HL-60/S4 treated with retinoic acid at 250 ng/mL for 4 days and 3 days (cell line): ENCODE results near the gene CDH22.

ENCODE experiments used
- in situ Hi-C: fragments of 300-500 bp; cut with MboI; formaldehyde crosslinking; loops from 2 replicates; pipeline ENCODE4 v1.7.0; 2022; ENCODE audit warnings: low sequenced_read_pairs

CDH22 gene

DNA sequence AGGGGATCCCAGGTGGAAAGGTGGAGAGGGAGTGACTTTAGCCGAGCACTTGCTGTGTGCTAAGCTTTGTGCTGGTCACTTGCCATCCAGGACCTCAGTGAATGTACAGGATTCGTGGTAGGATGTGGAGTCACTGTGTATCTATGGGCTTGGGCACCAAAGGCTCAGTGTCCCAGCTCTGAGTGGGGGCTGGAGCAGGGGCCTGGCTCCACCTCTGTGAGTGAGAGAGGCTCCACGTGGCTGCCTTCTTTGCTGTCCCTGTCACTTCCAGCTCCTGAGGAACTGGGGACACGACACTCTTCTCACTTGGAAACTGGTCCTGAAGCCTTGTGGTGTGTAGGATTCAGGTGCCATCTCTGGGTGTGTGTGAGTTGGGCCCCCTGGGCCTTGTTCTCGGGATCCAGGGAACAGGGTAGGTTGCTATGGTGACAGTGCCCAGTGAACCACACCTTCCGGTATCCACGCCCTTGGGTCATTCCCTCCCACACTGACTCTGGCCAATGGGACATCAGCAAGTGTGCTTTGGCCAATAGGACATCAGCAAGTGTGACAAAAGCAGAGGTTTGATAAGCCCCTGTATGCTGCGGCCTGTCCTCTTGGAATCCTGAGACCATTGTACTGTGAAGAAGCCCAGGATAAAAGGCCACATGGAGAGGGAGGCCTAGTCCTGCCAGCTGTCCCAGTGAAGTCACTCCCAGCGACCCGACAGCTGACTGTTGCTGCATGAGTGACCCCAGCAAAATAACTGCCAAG is 87.7 kb downstream of the CDH22 start:
- in situ Hi-C loops = no loop called here

DNA sequence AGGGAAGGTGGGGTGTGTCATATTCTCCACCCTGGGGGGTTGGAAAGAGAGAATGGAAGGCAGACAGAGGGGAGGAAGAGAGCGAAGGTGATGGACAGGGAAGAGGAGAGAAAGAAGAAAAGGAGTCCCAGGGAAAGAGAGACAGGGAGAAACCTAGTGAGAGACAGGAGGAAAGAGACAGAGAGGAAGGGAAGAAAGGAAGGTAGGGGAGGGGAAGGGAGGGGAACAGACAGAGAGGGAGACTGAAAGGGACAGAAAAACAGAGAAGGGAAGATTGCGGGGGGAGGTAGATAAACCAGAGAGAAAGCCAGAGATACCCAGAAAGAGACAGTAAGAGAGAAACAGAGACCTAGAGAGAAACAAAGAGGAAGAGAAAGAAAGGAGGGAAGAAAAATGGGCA is 88.4 kb downstream of the CDH22 start:
- in situ Hi-C loops = no loop called here

DNA sequence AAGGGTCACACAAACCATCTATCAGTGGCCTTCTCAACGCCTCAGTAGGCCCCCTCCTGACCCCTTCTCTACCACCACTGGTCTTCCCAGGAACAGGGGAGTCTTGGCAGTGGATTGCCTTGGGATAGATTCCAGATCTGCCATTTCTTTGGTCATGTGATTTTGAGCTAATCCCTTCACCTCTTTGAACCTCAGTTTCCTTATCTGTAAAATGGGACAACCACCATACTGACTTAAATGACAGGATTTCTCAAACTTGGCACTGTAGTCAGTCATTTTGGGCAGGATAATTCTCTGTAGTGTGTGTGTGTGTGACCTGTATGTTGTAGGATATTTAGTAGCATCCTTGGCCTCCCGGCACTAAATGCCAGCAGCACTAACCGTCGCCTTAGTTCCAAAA is 89.1 kb downstream of the CDH22 start:
- in situ Hi-C loops = no loop called here

DNA sequence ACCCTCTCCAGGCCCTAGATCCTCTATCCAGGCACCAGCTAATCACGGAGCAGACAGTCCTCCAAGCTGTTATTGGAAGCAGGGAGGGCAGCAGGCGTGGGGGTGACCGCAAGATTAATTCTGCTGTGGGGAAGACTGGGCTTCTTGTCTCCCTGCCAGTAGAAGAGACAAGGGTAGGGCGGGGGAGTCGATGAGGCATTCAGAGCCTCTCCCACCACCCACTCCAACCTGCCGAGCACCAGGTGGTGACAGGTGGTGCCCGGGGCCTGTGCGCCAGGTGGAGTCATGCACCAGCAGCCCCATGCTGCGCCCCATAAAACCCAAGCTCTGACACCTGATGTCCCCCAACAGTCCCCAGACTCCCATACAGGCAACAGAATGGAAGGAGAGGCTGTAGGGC is 89.6 kb downstream of the CDH22 start:
- in situ Hi-C loops = no loop called here

DNA sequence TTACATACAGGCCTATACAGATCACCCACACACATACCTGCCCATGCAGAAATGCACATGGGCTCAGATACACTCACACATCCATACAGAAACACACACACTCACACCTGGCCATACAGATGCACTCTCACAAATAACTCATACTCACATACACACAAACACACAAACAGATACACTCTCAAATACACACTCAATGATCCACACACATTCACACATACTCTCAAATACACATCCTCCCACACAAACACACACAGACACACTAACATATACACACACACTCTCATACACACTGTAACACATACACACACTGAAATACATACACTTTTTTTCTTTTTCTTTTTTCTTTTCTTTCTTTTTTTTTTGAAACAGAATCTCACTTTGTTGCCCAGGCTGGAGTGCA is 90.7 kb downstream of the CDH22 start:
- in situ Hi-C loops = no loop called here

DNA sequence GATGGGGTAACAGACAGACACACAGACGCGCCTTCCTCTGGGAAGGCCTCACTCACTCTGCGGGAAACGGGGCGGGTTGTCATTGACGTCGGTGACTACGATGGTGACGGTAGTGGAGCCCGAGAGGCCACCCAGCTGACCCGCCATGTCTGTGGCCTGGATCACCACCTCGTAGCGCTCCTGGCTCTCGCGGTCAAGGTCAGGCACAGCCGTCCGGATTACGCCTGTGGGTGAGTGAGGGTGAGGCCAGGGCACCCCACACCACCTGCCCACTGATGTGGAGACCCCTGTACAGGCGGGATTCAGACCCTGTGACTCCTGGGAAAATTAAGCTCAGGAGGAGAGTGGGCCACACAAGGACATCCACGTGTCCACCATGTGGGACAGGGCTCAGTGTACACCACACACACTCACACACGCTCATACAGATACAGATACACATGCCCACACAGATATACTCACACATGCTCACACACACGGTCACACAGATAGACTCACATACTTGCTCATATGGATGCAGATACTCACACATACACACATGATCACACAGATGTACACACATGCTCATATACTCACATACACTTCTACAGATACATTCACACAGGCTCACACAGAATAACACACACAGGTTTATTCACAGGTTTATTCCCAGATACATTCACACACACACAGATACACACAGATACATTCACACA is 91.4 kb downstream of the CDH22 start:
- in situ Hi-C loops = no loop called here

DNA sequence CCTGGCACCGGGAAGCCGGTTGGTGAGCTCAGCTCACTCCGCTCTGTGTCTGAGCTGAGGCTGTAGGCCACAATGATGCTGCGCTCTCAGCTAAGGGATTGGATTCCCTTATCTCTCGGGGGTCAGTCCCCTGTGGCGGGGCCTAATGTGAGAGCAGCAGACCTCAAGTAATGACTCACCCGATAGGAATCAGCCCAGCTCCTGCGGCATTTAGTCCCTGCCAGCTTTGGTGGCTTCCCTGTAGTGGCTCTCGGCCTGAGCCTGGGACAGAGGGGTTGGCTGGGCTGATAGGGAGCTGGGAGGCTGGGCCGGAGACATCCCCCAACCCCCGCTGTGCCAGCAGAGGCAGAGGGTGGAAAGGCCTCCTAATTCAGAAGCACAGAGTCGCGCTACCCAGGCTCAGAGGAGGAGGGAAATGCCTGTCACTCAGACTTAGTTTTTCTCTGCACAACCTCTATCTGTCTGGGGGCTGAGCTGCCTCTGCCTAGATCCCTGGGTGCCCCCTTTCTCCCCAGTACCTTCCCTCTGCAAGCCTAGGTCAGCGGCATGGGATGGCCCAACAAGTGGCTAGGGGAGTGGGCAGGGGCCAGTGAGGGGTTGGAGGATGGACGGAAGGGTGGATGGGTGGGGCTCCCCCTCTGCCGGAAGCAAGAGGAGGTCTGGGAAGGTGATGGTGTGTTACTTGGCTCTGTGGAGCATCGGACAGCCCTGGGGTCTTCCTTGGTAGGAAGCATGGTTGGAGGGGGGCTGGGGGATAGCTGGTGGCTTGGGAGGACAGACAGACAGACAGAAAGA is 92.2 kb downstream of the CDH22 start:
- in situ Hi-C loops = no loop called here

DNA sequence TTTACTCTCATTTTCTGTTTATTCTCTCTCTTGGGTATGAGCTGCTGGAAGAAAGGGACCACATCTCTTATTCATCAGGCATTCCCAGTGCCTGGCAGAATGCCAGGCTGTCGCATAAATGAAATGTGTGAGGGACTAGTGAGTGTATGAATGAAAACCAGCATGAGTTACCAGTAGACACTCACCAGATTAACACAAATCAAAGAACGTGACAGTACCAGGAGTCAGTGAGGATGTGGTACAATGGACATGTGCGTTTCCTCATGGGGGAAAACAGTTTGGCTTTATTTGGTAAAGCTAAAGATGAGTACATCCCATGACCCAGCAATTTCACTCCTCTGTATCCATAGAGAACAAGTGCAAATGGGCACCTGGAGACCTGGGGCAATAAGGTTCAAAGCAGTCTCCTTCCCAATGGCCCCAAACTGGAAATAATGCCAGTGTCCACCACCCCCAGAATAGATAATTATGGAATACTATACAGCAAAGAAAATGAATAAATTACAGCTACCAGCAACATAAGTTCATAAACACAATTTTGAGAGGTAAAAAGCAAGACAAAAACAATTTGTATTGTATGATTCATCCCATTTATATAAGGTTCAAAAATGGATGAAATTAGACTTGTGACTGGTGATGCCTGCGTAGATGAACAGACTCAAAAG is 93.3 kb downstream of the CDH22 start:
- in situ Hi-C loops = no loop called here

DNA sequence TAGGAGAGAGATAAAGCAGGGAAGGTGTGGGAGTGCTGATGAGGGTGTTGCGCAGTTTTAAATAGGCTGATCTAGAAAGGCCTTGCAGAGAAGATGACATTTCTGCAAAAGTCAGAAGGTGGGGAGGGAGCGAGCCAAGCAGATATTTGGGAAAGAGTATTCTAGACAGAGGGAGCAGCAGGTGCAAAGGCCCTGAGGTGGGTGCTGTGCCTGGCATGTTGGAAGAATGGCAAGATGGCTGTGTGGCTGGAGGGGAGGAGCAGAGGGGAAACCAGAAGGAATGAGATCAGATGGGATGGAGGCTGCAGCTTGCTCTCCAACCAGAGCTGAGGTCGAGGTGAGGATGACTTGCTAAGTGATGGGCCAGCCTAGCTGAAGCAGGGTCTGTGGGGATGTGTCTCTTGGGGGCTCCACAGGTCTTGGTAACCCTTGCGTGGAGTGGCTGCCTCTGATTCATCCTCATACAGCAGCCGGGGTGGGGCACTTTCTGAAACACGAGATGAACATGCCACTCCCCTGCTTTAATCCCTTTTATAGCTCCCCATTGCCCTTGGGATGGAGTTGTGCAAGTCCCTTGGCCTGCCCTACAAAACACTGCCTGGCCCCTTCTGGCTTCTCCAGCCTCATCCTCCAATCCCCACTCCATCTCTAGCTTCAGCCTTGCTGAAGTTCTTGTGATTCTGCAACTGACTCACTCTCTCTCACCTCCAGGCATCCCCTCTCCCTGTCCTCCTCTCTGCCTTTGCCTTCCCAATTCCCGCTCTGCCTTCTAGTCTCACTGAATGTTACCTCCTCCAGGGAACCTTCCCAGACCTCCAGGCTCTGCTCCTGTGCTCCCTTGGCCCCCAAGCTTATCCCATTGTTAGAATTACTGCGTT is 94.1 kb downstream of the CDH22 start:
- in situ Hi-C loops = no loop called here

DNA sequence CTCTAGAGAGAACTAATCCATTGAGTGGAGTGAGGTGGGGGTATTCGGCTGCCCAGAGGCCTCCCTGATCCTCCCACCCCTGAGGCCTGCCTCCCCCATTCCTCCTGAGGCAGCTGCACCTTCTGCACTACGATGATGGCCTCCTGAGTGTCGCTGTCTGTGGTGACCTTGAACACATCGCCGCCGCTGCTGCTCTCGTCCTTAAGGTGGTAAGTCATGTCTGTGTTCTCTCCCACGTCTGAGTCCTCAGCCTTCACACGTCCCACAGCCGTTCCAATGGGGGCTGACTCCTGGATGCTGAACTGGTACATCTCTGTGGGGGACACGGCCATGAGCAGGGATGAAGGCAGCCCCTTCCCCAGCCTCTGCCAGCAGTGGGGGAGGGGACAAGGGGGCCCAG is 95.4 kb downstream of the CDH22 start:
- in situ Hi-C loops = no loop called here

DNA sequence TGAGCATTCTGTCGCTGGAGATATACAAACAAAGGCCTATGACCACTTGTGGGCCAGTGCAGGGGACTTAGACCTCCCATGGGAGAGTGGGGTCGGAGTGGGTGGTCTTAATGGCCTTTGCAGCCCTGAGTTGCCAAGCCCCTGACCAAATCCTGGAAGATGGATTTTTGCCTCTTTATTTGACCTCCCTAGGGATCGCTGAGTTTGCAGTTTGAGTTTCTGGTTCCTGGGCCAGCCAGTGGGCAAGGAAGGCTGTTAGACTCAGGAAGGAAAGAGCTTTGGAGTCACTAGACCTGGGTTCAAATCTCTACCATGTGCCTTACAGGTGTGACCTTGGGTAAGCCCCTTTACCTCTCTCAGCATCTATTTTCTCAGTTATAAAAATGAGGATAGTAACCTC is 96.0 kb downstream of the CDH22 start:
- in situ Hi-C loops = no loop called here

DNA sequence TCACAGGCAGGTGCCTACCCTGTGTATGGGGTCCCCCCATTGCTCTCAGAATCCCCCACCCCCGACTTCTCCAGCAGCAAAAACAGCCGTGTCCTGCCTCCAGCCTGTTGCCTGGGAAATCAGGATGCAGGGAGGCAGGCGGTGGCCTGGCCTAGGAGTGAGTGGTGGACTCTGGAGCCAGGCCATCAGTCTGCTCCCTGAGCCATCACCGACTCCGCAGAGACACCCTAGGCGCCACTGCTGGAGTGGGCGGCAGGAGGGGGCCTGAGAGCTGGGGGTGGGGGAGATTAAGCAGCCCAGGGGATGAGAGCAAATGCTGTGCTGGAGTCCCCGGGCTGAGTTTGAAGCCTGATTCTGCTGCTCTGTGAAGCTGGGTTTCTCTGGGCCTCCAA is 97.0 kb downstream of the CDH22 start:
- in situ Hi-C loops = no loop called here

DNA sequence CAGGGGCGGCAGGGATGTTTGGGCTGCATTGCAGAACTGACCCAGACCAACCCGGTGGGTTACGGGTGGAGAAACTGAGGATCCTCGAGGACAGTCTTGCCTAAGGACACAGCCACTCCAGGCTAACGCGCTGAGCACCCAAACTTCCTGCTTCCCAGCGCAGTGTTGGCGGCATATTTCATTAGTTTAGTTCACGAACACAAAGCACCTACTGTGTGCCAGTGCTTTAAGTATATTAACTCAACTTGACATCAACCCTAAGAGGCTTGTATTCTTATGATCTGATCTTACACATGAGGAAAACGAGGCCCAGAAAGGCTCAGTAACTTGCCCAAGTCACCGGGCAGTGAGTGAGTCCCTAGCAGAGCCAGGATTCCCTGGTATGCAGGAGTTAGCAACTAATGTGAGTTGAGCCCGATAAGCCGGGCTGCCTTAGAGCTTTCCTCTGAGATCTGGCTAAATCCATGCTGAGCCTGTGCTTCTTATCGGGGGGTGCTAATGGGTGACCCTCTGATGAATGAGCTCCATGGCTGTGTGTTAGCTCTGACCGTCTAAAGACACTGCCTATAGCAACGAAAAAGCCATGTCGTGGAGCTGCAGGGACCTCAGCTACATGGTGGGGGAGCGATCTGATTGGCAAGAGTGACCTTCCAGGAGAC is 97.5 kb downstream of the CDH22 start:
- in situ Hi-C loops = no loop called here

DNA sequence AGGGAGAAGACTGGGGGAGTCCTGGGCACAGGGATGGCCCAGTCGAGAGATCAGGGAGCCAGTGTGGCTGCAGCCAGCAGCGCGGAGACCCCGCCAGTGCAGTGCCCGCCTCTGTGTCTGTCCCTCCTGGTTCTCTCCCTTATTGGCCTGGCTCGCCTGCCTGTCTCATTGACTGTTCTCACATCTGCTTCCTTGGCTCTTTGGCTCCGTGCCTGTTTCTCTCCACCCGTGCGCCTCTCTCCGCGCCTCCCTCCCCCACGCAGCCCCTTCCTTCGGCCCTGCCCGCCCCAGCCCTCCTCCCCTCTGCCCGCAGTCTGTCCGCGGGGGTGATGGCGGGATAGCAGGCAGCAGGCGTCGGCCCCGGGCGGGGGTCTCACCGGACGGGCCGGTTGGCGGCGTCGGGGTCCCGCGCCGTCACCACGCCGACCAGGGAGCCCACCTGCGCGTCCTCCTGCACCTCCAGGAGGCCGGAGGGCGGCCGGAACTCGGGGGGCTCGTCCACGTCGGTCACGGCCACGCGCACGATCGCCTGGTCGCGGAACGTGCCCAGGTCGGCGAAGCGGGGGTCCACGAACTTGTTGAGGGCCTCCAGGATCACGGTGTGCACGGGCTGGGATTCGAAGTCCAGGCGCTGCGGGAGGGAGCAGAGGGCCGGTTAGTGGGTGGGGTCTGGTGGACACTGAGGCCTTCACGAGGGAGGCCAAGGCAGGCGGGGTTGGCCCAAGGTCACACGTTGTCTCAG is 98.2 kb downstream of the CDH22 start:
- in situ Hi-C loops = no loop called here

DNA sequence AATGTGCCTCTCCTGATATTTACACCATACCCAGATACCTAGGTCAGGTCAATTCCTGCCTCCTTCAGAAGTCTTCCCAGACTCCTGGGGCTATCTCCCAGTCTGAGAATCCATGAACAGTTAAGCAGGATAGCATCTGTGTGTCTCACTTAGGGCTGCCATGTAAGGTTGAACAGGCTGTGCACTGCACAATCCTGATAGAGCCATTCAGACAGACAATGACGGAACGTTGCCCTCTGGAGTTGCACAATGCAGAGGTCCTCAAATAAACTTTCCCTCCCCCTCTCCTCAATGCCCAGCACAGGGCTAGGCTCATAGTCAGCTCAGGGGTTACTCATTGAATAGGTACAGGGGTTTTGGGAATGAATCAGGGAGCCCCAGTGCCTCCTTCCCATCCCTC is 100.5 kb downstream of the CDH22 start:
- in situ Hi-C loops = no loop called here

DNA sequence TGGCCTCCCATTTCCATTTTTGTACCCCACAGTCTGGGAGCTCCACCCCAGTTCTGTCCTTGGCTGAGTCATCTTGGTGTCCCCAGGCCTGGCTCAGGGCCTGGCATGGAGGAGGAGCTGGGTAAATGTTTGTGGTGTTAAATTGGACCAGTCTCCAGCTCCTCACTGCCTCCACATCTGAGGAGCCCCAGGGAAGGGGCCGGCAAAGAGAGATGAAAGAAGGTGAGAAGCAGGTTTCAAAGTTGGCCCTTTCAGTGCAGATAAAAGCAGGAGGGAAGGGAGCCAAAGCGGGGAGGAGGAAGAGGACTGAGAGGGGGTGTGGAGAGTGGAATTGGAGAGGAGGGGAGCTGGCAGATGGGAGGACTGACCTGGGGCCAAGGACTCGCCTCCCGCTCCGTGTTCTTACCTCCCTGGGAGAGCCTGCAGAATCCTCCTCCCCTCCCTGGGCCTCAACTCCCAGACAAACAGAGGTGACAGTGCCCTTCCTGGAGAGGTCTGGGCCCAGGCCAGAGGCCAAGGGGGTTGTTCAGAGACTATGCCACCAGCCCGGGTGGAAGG is 101.2 kb downstream of the CDH22 start:
- in situ Hi-C loops = no loop called here

DNA sequence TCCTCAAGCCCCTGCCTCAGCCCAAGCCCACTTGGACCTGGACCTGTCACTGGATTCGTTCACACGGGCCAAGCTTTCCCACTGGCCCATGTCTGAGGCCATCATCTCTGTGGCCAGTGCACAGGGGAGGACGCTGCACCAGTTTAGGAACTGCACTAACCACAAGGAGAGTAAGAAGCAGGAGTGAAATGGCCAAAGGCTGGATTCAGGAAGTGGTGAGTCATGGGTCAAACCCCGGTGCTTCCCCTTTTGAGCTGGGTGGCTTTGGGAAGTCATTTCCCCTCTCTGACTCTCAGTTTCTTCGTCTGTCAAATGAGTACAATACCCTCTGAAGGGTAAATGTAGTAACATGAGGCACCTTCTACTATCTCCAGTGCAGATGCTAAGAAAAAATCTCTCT is 102.3 kb downstream of the CDH22 start:
- in situ Hi-C loops = no loop called here

DNA sequence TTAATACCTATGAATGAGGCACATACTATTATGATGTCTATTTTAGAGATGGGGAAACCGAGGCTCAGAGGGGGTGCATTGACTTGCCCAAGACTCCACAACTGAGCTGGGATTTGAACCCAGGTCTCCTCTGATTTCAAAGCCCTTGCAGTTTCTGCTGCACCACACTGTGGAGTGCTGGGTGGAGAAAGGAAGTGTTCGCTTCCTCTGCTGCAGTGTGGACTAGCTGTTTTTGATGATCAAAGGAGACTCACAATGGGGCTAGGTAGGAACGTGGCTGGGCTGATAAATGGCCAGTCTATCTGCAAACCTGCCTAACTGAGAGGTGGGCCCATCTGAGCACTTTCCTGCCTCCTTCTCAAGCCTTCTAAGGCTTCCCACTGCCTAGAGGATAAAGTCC is 102.9 kb downstream of the CDH22 start:
- in situ Hi-C loops = no loop called here

DNA sequence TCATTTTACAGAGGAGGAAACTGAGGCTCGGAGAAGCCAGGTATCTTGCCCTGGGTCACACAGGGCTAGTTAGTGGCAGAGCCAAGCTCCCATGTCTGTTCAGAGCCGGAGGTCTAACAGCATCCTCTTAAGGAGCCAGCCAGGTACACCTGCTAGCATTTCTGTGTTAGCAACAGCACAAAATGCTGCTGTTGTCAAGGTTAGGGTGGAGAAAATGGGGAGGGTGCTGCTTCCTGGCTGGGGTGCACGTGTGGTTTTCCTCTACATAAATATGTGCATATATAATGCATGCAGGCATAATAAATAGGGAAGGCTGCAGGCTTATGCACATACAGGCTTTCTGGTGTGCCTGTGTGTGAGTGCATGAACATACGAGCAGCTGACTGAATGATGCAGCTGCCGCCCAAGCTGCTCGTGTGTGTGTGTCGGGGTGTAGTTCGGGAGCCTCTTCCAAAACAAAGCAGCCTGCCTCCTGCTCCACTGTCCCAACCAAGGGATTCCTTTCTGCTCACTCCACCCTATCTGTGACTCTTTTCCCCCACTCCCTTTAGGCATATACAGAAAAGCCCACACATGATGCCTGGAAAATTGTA is 103.6 kb downstream of the CDH22 start:
- in situ Hi-C loops = no loop called here
